ENCODE data around the gene RXRA.

The RXRA gene

GRCh38 chr9:134332841-134333233 is 6.6 kb downstream of the RXRA start:
- Histone ChIP-seq H3K4me2 (ENCODE audit: low read depth, low read length, poor library complexity, severe bottlenecking) (no peak overlapping the region), H3K36me3 (ENCODE audit: low read length) (no peaks in the 10 kb centered on the region), H3F3A (ENCODE audit: insufficient read depth) (no peaks in the 10 kb centered on the region)

GRCh38 chr9:134333234-134333873 is 7.1 kb downstream of the RXRA start:
- Histone ChIP-seq H3K4me3 (ENCODE audit: insufficient read depth, low read length, poor library complexity, severe bottlenecking) (no peak overlapping the region), H4K20me1 (ENCODE audit: low read depth, low read length) (no peaks in the 10 kb centered on the region), H3K9me2 (replicated peaks; ENCODE audit: insufficient read depth, low read length) (no peaks in the 10 kb centered on the region), H3K36me3 (ENCODE audit: low read length) (no peaks in the 10 kb centered on the region), H3K79me2 (ENCODE audit: insufficient read depth, low read length) (no peaks in the 10 kb centered on the region), H3F3A (ENCODE audit: insufficient read depth) (no peaks in the 10 kb centered on the region), H2AFZ (ENCODE audit: low read depth, low read length, severe bottlenecking) (no peak overlapping the region), H3K9me3 (ENCODE audit: insufficient read depth, low read length) (no peaks in the 10 kb centered on the region), H3K4me2 (ENCODE audit: low read depth, low read length, poor library complexity, severe bottlenecking) (no peak overlapping the region), H3K27ac (ENCODE audit: low read depth, low read length) (no peak overlapping the region), H3K27me3 (ENCODE audit: low read length) (no peaks in the 10 kb centered on the region), H3K9ac (ENCODE audit: low read length) (no peak overlapping the region)
- TF ChIP-seq EZH2phosphoT487 (conservative IDR thresholded peaks at IDR 0.05; ENCODE audit: low read length): no peak
- no peak for TF ChIP-seq CTCF (IDR thresholded peaks at IDR 0.05; ENCODE audit: insufficient read depth, low read length, poor library complexity, severe bottlenecking)

More at GRCh38 chr9:134332841-134333233, 6.6 kb downstream of the RXRA start:
- Histone ChIP-seq H3K9ac (ENCODE audit: low read length) (no peak overlapping the region), H3K27me3 (ENCODE audit: low read length) (no peaks in the 10 kb centered on the region), H3K4me3 (ENCODE audit: insufficient read depth, low read length, poor library complexity, severe bottlenecking) (no peak overlapping the region), H3K9me2 (replicated peaks; ENCODE audit: insufficient read depth, low read length) (no peaks in the 10 kb centered on the region), H3K9me3 (ENCODE audit: insufficient read depth, low read length) (no peaks in the 10 kb centered on the region), H2AFZ (ENCODE audit: low read depth, low read length, severe bottlenecking) (no peak overlapping the region), H3K27ac (ENCODE audit: low read depth, low read length) (no peak overlapping the region), H3K79me2 (ENCODE audit: insufficient read depth, low read length) (no peaks in the 10 kb centered on the region), H4K20me1 (ENCODE audit: low read depth, low read length) (no peaks in the 10 kb centered on the region)
- TF ChIP-seq CTCF (IDR thresholded peaks at IDR 0.05; ENCODE audit: insufficient read depth, low read length, poor library complexity, severe bottlenecking) (no peak), EZH2phosphoT487 (conservative IDR thresholded peaks at IDR 0.05; ENCODE audit: low read length) (no peak)

- Histone ChIP-seq H3K9me2 (replicated peaks; ENCODE audit: insufficient read depth, low read length) (no peaks in the 10 kb centered on the region), H3F3A (ENCODE audit: insufficient read depth) (no peaks in the 10 kb centered on the region), H3K9me3 (ENCODE audit: insufficient read depth, low read length) (no peaks in the 10 kb centered on the region), H3K4me2 (ENCODE audit: low read depth, low read length, poor library complexity, severe bottlenecking) (no peak overlapping the region), H2AFZ (ENCODE audit: low read depth, low read length, severe bottlenecking) (no peak overlapping the region), H3K79me2 (ENCODE audit: insufficient read depth, low read length) (no peaks in the 10 kb centered on the region), H3K27me3 (ENCODE audit: low read length) (no peaks in the 10 kb centered on the region), H3K4me3 (ENCODE audit: insufficient read depth, low read length, poor library complexity, severe bottlenecking) (no peak overlapping the region), H3K9ac (ENCODE audit: low read length) (no peak overlapping the region), H4K20me1 (ENCODE audit: low read depth, low read length) (no peaks in the 10 kb centered on the region), H3K27ac (ENCODE audit: low read depth, low read length) (no peak overlapping the region), H3K36me3 (ENCODE audit: low read length) (no peaks in the 10 kb centered on the region)
- TF ChIP-seq CTCF (IDR thresholded peaks at IDR 0.05; ENCODE audit: insufficient read depth, low read length, poor library complexity, severe bottlenecking): no peak
- no peak for TF ChIP-seq EZH2phosphoT487 (conservative IDR thresholded peaks at IDR 0.05; ENCODE audit: low read length)
These were observed 7.8 kb downstream of the RXRA start for GRCh38 chr9:134333874-134334581.

All from SU-DHL-6 (cell line).